ENCODE data around the gene DHFR2. TPM values are rescaled to one million over a fixed set of nuclear protein-coding genes. Genes with fewer than 3 reads are reported as not detected.

Gene DHFR2
- total RNA-seq, result 1.6 and 1.7 TPM in 2 replicates

GRCh38 chr3:94062513-94063404, at the start of gene DHFR2, which contains the start of gene NSUN3:
Gene DHFR2, minus strand, starts transcription at chr3:94062916. Its CDS starts 1,405 bp downstream, at chr3:94061511.
Gene NSUN3, plus strand, starts transcription at chr3:94063061. Its CDS starts 66 bp downstream, at chr3:94063127.

GRCh38 chr3:94028093-94028837, 34.5 kb downstream of the DHFR2 start, which contains the start of gene STX19:
Gene STX19, minus strand, starts transcription at chr3:94028597. Its CDS starts 13,328 bp downstream, at chr3:94015269.

Other genes with a start within 250 kb of the DHFR2 start
- 18.2 and 25.3 TPM in 2 replicates for gene PROS1, start 89.0 kb downstream of the DHFR2 start, total RNA-seq
- gene ARL13B, start 82.8 kb downstream of the DHFR2 start, total RNA-seq, result 6.6 and 8.7 TPM in 2 replicates
- not detected in 2 replicates for gene STX19, start 34.3 kb downstream of the DHFR2 start, total RNA-seq
- gene NSUN3, start 145 bp upstream of the DHFR2 start, total RNA-seq, result 6.2 and 6.6 TPM in 2 replicates

Measured in myometrial cell (primary cell).